ENCODE results near the gene TMEM151B. TPM values are rescaled to one million over a fixed set of nuclear protein-coding genes. Genes with fewer than 3 reads are reported as not detected.

Gene TMEM151B
- total and polyA plus RNA-seq, 9 of the 15 experiments (the other 6 are each of a cell fraction or from before 2014, with no cell fraction given) = not detected

DNA sequence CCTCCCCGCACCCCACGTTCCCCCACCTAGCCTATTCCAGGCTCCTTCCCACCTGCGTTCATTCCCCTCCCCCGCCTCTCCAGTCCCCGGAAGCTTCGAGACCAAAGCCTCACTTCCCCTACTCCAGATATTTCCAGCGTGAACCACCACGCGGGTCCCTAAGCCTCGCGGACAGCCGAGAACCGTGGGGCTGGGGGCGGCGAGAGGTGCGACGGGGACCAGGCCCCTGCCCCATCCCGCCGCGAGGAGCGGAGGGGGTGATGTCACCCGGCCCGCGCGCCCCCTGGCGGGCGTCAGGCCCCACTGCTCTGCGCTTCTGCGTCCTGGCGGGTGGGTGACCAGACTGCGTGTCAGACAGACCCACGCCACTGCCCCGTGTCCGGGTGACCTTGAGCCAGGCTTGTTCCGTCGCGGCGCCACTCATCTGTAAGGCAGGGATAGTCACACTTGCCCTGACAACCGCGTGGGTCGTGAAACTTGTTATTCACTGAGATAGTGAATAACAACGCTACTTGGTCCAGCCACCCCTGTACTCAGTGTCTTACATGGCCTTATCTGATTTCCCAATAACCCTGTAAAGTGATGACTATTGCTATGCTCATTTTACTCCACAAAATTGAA, 32.3 kb upstream of the TMEM151B start (continued):
- TF ChIP-seq ZNF696 (CRISPR knock-in tag; conservative IDR thresholded peaks at IDR 0.05) = no peak
- no peak for TF ChIP-seq SIX5 (IDR thresholded peaks at IDR 0.05; ENCODE audit: borderline replicate concordance in 1 of 2, insufficient read depth in 1 of 2, low read depth in 1 of 2, low read length in 2 of 2)
- no peak; the same call in none of the 2 replicates for TF ChIP-seq ARID4B (CRISPR knock-in tag; IDR thresholded peaks at IDR 0.05)
- TF ChIP-seq, protein P1, sequence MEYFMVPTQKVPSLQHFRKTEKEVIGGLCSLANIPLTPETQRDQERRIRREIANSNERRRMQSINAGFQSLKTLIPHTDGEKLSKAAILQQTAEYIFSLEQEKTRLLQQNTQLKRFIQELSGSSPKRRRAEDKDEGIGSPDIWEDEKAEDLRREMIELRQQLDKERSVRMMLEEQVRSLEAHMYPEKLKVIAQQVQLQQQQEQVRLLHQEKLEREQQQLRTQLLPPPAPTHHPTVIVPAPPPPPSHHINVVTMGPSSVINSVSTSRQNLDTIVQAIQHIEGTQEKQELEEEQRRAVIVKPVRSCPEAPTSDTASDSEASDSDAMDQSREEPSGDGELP (CRISPR knock-in tag; IDR thresholded peaks at IDR 0.05; ENCODE audit: borderline replicate concordance) = peak; percentile 77
- TF ChIP-seq PCBP2 (IDR thresholded peaks at IDR 0.05; ENCODE audit: low read depth, low read length, poor library complexity, severe bottlenecking) = no peak
- no peak; the same call in 1 of the 2 replicates for TF ChIP-seq MYNN (IDR thresholded peaks at IDR 0.05)
- TF ChIP-seq MYNN (CRISPR knock-in tag; IDR thresholded peaks at IDR 0.05) = no peak
- 0 out of 2 replicates have a peak, but pooled peaks have one; percentile 54 for TF ChIP-seq ZNF830 (CRISPR knock-in tag; IDR thresholded peaks at IDR 0.05)
- TF ChIP-seq, protein P2, sequence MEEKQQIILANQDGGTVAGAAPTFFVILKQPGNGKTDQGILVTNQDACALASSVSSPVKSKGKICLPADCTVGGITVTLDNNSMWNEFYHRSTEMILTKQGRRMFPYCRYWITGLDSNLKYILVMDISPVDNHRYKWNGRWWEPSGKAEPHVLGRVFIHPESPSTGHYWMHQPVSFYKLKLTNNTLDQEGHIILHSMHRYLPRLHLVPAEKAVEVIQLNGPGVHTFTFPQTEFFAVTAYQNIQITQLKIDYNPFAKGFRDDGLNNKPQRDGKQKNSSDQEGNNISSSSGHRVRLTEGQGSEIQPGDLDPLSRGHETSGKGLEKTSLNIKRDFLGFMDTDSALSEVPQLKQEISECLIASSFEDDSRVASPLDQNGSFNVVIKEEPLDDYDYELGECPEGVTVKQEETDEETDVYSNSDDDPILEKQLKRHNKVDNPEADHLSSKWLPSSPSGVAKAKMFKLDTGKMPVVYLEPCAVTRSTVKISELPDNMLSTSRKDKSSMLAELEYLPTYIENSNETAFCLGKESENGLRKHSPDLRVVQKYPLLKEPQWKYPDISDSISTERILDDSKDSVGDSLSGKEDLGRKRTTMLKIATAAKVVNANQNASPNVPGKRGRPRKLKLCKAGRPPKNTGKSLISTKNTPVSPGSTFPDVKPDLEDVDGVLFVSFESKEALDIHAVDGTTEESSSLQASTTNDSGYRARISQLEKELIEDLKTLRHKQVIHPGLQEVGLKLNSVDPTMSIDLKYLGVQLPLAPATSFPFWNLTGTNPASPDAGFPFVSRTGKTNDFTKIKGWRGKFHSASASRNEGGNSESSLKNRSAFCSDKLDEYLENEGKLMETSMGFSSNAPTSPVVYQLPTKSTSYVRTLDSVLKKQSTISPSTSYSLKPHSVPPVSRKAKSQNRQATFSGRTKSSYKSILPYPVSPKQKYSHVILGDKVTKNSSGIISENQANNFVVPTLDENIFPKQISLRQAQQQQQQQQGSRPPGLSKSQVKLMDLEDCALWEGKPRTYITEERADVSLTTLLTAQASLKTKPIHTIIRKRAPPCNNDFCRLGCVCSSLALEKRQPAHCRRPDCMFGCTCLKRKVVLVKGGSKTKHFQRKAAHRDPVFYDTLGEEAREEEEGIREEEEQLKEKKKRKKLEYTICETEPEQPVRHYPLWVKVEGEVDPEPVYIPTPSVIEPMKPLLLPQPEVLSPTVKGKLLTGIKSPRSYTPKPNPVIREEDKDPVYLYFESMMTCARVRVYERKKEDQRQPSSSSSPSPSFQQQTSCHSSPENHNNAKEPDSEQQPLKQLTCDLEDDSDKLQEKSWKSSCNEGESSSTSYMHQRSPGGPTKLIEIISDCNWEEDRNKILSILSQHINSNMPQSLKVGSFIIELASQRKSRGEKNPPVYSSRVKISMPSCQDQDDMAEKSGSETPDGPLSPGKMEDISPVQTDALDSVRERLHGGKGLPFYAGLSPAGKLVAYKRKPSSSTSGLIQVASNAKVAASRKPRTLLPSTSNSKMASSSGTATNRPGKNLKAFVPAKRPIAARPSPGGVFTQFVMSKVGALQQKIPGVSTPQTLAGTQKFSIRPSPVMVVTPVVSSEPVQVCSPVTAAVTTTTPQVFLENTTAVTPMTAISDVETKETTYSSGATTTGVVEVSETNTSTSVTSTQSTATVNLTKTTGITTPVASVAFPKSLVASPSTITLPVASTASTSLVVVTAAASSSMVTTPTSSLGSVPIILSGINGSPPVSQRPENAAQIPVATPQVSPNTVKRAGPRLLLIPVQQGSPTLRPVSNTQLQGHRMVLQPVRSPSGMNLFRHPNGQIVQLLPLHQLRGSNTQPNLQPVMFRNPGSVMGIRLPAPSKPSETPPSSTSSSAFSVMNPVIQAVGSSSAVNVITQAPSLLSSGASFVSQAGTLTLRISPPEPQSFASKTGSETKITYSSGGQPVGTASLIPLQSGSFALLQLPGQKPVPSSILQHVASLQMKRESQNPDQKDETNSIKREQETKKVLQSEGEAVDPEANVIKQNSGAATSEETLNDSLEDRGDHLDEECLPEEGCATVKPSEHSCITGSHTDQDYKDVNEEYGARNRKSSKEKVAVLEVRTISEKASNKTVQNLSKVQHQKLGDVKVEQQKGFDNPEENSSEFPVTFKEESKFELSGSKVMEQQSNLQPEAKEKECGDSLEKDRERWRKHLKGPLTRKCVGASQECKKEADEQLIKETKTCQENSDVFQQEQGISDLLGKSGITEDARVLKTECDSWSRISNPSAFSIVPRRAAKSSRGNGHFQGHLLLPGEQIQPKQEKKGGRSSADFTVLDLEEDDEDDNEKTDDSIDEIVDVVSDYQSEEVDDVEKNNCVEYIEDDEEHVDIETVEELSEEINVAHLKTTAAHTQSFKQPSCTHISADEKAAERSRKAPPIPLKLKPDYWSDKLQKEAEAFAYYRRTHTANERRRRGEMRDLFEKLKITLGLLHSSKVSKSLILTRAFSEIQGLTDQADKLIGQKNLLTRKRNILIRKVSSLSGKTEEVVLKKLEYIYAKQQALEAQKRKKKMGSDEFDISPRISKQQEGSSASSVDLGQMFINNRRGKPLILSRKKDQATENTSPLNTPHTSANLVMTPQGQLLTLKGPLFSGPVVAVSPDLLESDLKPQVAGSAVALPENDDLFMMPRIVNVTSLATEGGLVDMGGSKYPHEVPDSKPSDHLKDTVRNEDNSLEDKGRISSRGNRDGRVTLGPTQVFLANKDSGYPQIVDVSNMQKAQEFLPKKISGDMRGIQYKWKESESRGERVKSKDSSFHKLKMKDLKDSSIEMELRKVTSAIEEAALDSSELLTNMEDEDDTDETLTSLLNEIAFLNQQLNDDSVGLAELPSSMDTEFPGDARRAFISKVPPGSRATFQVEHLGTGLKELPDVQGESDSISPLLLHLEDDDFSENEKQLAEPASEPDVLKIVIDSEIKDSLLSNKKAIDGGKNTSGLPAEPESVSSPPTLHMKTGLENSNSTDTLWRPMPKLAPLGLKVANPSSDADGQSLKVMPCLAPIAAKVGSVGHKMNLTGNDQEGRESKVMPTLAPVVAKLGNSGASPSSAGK (IDR thresholded peaks at IDR 0.05) = peak; percentile 79
- 0 out of 2 replicates have a peak, but pooled peaks have one; percentile 9 for TF ChIP-seq OTX1 (CRISPR knock-in tag; IDR thresholded peaks at IDR 0.05)

Measured in K562 (cell line).